Liver (tissue), 9 donors: ENCODE data around the gene POU6F2. TPM values are rescaled to one million over a fixed set of nuclear protein-coding genes. Genes with fewer than 3 reads are reported as not detected.
"Not testable (repeated sequence)": the region's sequence is repeated elsewhere in the genome, so short reads cannot be mapped to it uniquely, and the experiment has no call there.

Experiments
- DNase-seq: peaks from one replicate; pipeline ENCODE4 v3.0.0-alpha.2; 2017; ENCODE audit warnings: low spot score
- H3K27ac ChIP-seq, 2 donors: one replicate each; pipeline ENCODE4 v1.7.0; 2013; ENCODE audit warnings: inconsistent platforms in 2 of 2, low read length in 2 of 2, control low read depth in 1 of 2, low read depth in 1 of 2, mild to moderate bottlenecking in 1 of 2
- H3K27me3 ChIP-seq, 4 donors: one replicate each; pipeline versions ENCODE4 v1.6.1 to v1.7.0; 2013; ENCODE audit warnings: low read length in 3 of 4, inconsistent platforms in 1 of 4, mild to moderate bottlenecking in 1 of 4, moderate library complexity in 1 of 4; ENCODE audit not compliant: control insufficient read depth in 4 of 4, insufficient read depth in 4 of 4
- H3K36me3 ChIP-seq, 4 donors: one replicate each; pipeline versions ENCODE4 v1.6.1 to v1.7.0; 2013; ENCODE audit warnings: low read length in 3 of 4, mild to moderate bottlenecking in 3 of 4, low read depth in 1 of 4, moderate library complexity in 1 of 4; ENCODE audit not compliant: control insufficient read depth in 4 of 4, insufficient read depth in 3 of 4
- H3K4me1 ChIP-seq, 4 donors: one replicate each; pipeline versions ENCODE4 v1.6.1 to v1.7.0; 2013; ENCODE audit warnings: low read length in 3 of 4, mild to moderate bottlenecking in 3 of 4, moderate library complexity in 1 of 4; ENCODE audit not compliant: control insufficient read depth in 4 of 4, insufficient read depth in 4 of 4
- H3K4me3 ChIP-seq, 3 donors: one replicate each; pipeline versions ENCODE4 v1.6.1 to v1.7.0; 2013; ENCODE audit warnings: low read length in 3 of 3, control low read depth in 1 of 3, low read depth in 1 of 3, mild to moderate bottlenecking in 1 of 3
- H3K9ac ChIP-seq, 2 donors: one replicate each; pipeline ENCODE4 v1.7.0; 2013; ENCODE audit warnings: low read length in 2 of 2, mild to moderate bottlenecking in 2 of 2, moderate library complexity in 2 of 2, control low read depth in 1 of 2, low read depth in 1 of 2
- H3K9me3 ChIP-seq, 4 donors: one replicate each; pipeline versions ENCODE4 v1.6.1 to v1.7.0; 2013; ENCODE audit warnings: low read length in 3 of 4; ENCODE audit not compliant: control insufficient read depth in 4 of 4
- EGR1 ChIP-seq, 2 donors: IDR thresholded peaks; 2 replicates each; pipeline ENCODE4 v1.6.1; 2016 to 2018; ENCODE audit warnings: antibody characterized with exemption in 2 of 2, low read depth in 2 of 2
- FOXA1 ChIP-seq: IDR thresholded peaks from 2 replicates; pipeline ENCODE4 v1.6.1; 2016; ENCODE audit warnings: antibody characterized with exemption
- FOXA2 ChIP-seq: IDR thresholded peaks from 2 replicates; pipeline ENCODE4 v1.6.1; 2016; ENCODE audit warnings: antibody characterized with exemption
- GABPA ChIP-seq, 2 donors: IDR thresholded peaks in 1 of 2; conservative IDR thresholded peaks in 1 of 2; 2 replicates each; pipeline ENCODE4 v1.6.1; 2016; ENCODE audit warnings: antibody characterized with exemption in 2 of 2, mild to moderate bottlenecking in 1 of 2, moderate library complexity in 1 of 2
- HNF4A ChIP-seq, 2 donors: conservative IDR thresholded peaks; 2 replicates each; pipeline ENCODE4 v1.6.1; 2016; ENCODE audit warnings: antibody characterized with exemption in 2 of 2, mild to moderate bottlenecking in 2 of 2
- HNF4G ChIP-seq: IDR thresholded peaks from 2 replicates; pipeline ENCODE4 v1.6.1; 2016; ENCODE audit warnings: antibody characterized with exemption
- JUND ChIP-seq, 2 donors: IDR thresholded peaks; 2 replicates each; pipeline ENCODE4 v1.6.1; 2016; ENCODE audit warnings: antibody characterized with exemption in 2 of 2
- MAX ChIP-seq: IDR thresholded peaks from 2 replicates; pipeline ENCODE4 v1.6.1; 2016; ENCODE audit warnings: antibody characterized with exemption
- NR2F2 ChIP-seq: IDR thresholded peaks from 2 replicates; pipeline ENCODE4 v1.6.1; 2016; ENCODE audit warnings: antibody characterized with exemption
- RAD21 ChIP-seq, 2 donors: IDR thresholded peaks; 2 replicates each; pipeline ENCODE4 v1.6.1; 2016; ENCODE audit warnings: antibody characterized with exemption in 2 of 2, mild to moderate bottlenecking in 2 of 2
- REST ChIP-seq: IDR thresholded peaks from 2 replicates; pipeline ENCODE4 v1.6.1; 2016; ENCODE audit warnings: antibody characterized with exemption, mild to moderate bottlenecking
- RXRA ChIP-seq, 2 donors: IDR thresholded peaks; 2 replicates each; pipeline ENCODE4 v1.6.1; 2017 to 2018; ENCODE audit warnings: antibody characterized with exemption in 2 of 2, mild to moderate bottlenecking in 1 of 2
- SP1 ChIP-seq: IDR thresholded peaks from 2 replicates; pipeline ENCODE4 v1.6.1; 2018; ENCODE audit warnings: antibody characterized with exemption, mild to moderate bottlenecking
- TAF1 ChIP-seq: conservative IDR thresholded peaks from 2 replicates; pipeline ENCODE4 v1.6.1; 2016; ENCODE audit warnings: antibody characterized with exemption, mild to moderate bottlenecking
- ZBTB33 ChIP-seq: IDR thresholded peaks from 2 replicates; pipeline ENCODE4 v1.6.1; 2016; ENCODE audit warnings: antibody characterized with exemption
- WGBS: extraction: QIAGEN DNeasy Blood & Tissue Kit; methylation state at CpG from one replicate; pipeline ENCODE4 v1.1.7; 2013; 5-methylcytosine and 5-hydroxymethylcytosine counted together
- polyA plus RNA-seq, 2 donors: library from polyadenylated mRNA; stranded (reverse) in 1 of 2; unstranded in 1 of 2; fragments of 200-250 nt in 1 of 2; fragments of >200 nt in 1 of 2; fragmentation: Nextera tagmentation in 1 of 2; extraction: Ambion mirVana in 1 of 2; gene quantifications; one replicate each; pipeline versions ENCODE4 v1.2.1 to v1.2.3, GENCODE V29; 2013 to 2015
- total RNA-seq, 2 donors: library from RNA; depleted of rRNA; stranded (reverse); fragments of >200 nt; gene quantifications; one replicate each; pipeline ENCODE4 v1.2.3, GENCODE V29; 2014
- donor health status: healthy.
- donor health status: healthy.
- donor health status: healthy.
- donor health status: healthy.
- donor health status: healthy.

Gene POU6F2
- total and polyA plus RNA-seq, 4 donors: under 0.01 to 0.24 (median 0.08) TPM; not detected in 1

- Histone ChIP-seq H3K9ac (no peak overlapping the region), H3K27me3 (no peaks in the 10 kb centered on the region), H3K4me3 (no peak overlapping the region), H3K36me3 (no peaks in the 10 kb centered on the region), H3K9me3 (no peaks in the 10 kb centered on the region), H3K4me1 (peaks cover 0 to 9% (median 4%) of the 10 kb centered on the region in 4 donors), H3K27ac (no peak overlapping the region)
- TF ChIP-seq RXRA (IDR thresholded peaks at IDR 0.05) (no peak), GABPA (IDR thresholded peaks at IDR 0.05 in 1 of 2, conservative IDR thresholded peaks at IDR 0.05 in 1 of 2) (no peak), EGR1 (IDR thresholded peaks at IDR 0.05; ENCODE audit: low read depth in 2 of 2) (no peak), NR2F2 (no peak), HNF4A (conservative IDR thresholded peaks at IDR 0.05) (no peak), REST (no peak), SP1 (no peak), HNF4G (no peak), MAX (no peak), ZBTB33 (no peak), FOXA1 (no peak), RAD21 (IDR thresholded peaks at IDR 0.05) (no peak), FOXA2 (no peak), TAF1 (no peak)
- WGBS: 92% methylated on average over 3 of the region's 3 CpGs
- DNase-seq: no peak
These were observed 36.9 kb upstream of the POU6F2 start for GRCh38 chr7:38940774-38941173.

GRCh38 chr7:38942431-38943051 lies 35.2 kb upstream of the POU6F2 start:
- TF ChIP-seq REST: no peak
- TF ChIP-seq HNF4G: no peak
- TF ChIP-seq MAX: no peak
- TF ChIP-seq JUND (IDR thresholded peaks at IDR 0.05): peak in 1 of 2 donors; percentile 88
- TF ChIP-seq HNF4A (conservative IDR thresholded peaks at IDR 0.05): peak in 1 of 2 donors; percentile 66
- Histone ChIP-seq H3K9ac (no peak overlapping the region), H3K27me3 (no peaks in the 10 kb centered on the region), H3K27ac (no peak overlapping the region), H3K36me3 (no peaks in the 10 kb centered on the region), H3K9me3 (no peaks in the 10 kb centered on the region), H3K4me1 (peaks cover 0 to 9% (median 4%) of the 10 kb centered on the region in 4 donors), H3K4me3 (no peak overlapping the region)
- 52% methylated on average over 4 of the region's 4 CpGs for WGBS
- DNase-seq: no peak

- 92% methylated on average over 4 of the region's 4 CpGs for WGBS
- H3K9me3 ChIP-seq, H3K9ac ChIP-seq, H3K27me3 ChIP-seq, H3K27ac ChIP-seq, H3K36me3 ChIP-seq, DNase-seq, H3K4me3 ChIP-seq: not testable (repeated sequence)
- H3K4me1 ChIP-seq: peaks cover 3 to 13% (median 9%) of the 10 kb centered on the region in 4 donors
These were observed 30.2 kb upstream of the POU6F2 start for GRCh38 chr7:38947541-38947940.
